OCI-LY3 (cell line): ENCODE measurements around the gene GUCY1A2.

Experiments used
- EZH2phosphoT487 ChIP-seq: fragments of 200-600 bp; shearing (Covaris generic); IDR thresholded peaks from 2 replicates; pipeline ENCODE4 v1.6.1; 2018; ENCODE audit warnings: antibody characterized with exemption, mixed run types, low read depth
- TF ChIP-seq, protein P1 (sequence below): fragments of 200-600, 300-600 bp; sonication (generic); IDR thresholded peaks from 2 replicates; pipeline ENCODE4 v1.5.1; 2014; ENCODE audit warnings: antibody characterized with exemption, low read length, low read depth

DNA sequence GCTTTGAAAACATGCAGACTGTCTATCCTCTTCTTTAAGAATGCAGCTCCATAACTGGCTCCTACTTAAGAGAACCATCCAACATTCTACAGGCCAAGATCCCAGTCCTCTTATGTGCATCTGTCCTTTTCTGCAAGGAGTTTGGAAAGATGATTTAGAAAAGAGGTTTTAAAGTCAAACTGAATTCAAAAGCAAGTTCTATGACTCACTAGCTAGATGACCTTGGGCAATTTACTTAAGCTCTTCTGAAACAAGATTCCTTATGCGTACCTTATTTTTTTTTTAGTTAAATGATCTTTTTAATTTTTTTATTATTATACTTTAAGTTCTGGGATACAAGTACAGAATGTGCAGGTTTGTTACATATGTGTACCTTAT is 29.2 kb downstream of the GUCY1A2 start:
- TF ChIP-seq, protein P1, sequence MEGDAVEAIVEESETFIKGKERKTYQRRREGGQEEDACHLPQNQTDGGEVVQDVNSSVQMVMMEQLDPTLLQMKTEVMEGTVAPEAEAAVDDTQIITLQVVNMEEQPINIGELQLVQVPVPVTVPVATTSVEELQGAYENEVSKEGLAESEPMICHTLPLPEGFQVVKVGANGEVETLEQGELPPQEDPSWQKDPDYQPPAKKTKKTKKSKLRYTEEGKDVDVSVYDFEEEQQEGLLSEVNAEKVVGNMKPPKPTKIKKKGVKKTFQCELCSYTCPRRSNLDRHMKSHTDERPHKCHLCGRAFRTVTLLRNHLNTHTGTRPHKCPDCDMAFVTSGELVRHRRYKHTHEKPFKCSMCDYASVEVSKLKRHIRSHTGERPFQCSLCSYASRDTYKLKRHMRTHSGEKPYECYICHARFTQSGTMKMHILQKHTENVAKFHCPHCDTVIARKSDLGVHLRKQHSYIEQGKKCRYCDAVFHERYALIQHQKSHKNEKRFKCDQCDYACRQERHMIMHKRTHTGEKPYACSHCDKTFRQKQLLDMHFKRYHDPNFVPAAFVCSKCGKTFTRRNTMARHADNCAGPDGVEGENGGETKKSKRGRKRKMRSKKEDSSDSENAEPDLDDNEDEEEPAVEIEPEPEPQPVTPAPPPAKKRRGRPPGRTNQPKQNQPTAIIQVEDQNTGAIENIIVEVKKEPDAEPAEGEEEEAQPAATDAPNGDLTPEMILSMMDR: no peak
- TF ChIP-seq EZH2phosphoT487: no peak
